HepG2 (cell line): ENCODE results near the gene TACC2. TPM values are rescaled to one million over a fixed set of nuclear protein-coding genes. Genes with fewer than 3 reads are reported as not detected.

Source experiments
- ATAC-seq: fragments of 200-7000 bp; cut with Tn5 transposase; 3 replicates; pipeline ENCODE4 v1.9.1; 2020; ENCODE audit warnings: mild to moderate bottlenecking, moderate library complexity
- BruUV-seq: library from RNA; stranded (reverse); fragments of 400-500 nt; replicated peaks from 2 replicates; lab custom pipeline; 2021; lab: Mats Ljungman, UMichigan
- CTCF ChIA-PET: fragments of 300-600 bp; formaldehyde crosslinking; extraction: SDS; loops from one replicate; lab custom pipeline; 2021; ENCODE audit warnings: low total read pairs, inconsistent platforms, low intra/inter-chr PET ratio; lab: Yijun Ruan, JAX
- POLR2A ChIA-PET: fragments of 350-600 bp; sonication (Branson Sonifier 250); formaldehyde crosslinking; loops from one replicate; lab custom pipeline; 2020; ENCODE audit warnings: antibody characterized with exemption, inconsistent platforms; lab: Yijun Ruan, JAX
- DNase-seq: peaks from one replicate; pipeline ENCODE4 v3.0.0-alpha.2; 2015; ENCODE audit warnings: low spot score
- FAIRE-seq: peaks from 3 replicates; lab custom pipeline; 2011; peaks lifted over from hg19 to GRCh38; lab: Jason Lieb, UNC
- H2AFZ ChIP-seq: one replicate; pipeline ENCODE4 v1.6.1; 2011; ENCODE audit warnings: low read length, inconsistent platforms
- H3K27ac ChIP-seq: fragments of 300-600 bp; 3 replicates; pipeline ENCODE4 v1.8.0; 2011; ENCODE audit warnings: mixed run types, mild to moderate bottlenecking, mixed read lengths, low read length, inconsistent platforms; ENCODE audit not compliant: insufficient read depth; ENCODE audit errors: extremely low read length
- H3K27me3 ChIP-seq, 2 experiments: fragments of 200-600 bp in 1 of 2; 2 replicates in 1 of 2; 3 replicates in 1 of 2; pipeline versions ENCODE4 v1.6.0 to v1.8.0; 2011; ENCODE audit warnings: low read length in 2 of 2, mild to moderate bottlenecking in 2 of 2, moderate library complexity in 2 of 2, inconsistent platforms in 1 of 2; ENCODE audit not compliant: insufficient read depth in 2 of 2, control insufficient read depth in 1 of 2
- H3K36me3 ChIP-seq, 2 experiments: fragments of 200-600 bp in 1 of 2; replicated peaks in 1 of 2; 2 replicates in 1 of 2; 3 replicates in 1 of 2; pipeline versions ENCODE4 v1.5.1 to v1.8.0; 2011; ENCODE audit warnings: low read length in 2 of 2, inconsistent platforms in 1 of 2; ENCODE audit not compliant: insufficient read depth in 2 of 2, control insufficient read depth in 1 of 2
- H3K4me1 ChIP-seq: 2 replicates; pipeline ENCODE4 v1.5.1; 2012; ENCODE audit warnings: low read length, inconsistent platforms; ENCODE audit not compliant: insufficient read depth
- H3K4me2 ChIP-seq: 2 replicates; pipeline ENCODE4 v1.6.0; 2011; ENCODE audit warnings: low read depth, low read length, inconsistent platforms
- H3K4me3 ChIP-seq, 3 experiments: fragments of 200-600 bp in 1 of 3; sonication (generic), shearing (Covaris generic) in 1 of 3; replicated peaks in 1 of 3; 2 replicates each; pipeline ENCODE4 v1.5.1; 2011 to 2016; ENCODE audit warnings: low read length in 3 of 3, inconsistent platforms in 2 of 3, low read depth in 2 of 3, mild to moderate bottlenecking in 2 of 3, control low read depth in 1 of 3, mixed read lengths in 1 of 3; ENCODE audit not compliant: insufficient read depth in 1 of 3
- H3K79me2 ChIP-seq: one replicate; pipeline ENCODE4 v1.6.1; 2011; ENCODE audit warnings: low read length, inconsistent platforms; ENCODE audit not compliant: insufficient read depth
- H3K9ac ChIP-seq: 2 replicates; pipeline ENCODE4 v1.6.0; 2011; ENCODE audit warnings: mild to moderate bottlenecking, low read depth, low read length, inconsistent platforms; ENCODE audit not compliant: insufficient read depth
- H3K9me3 ChIP-seq: 2 replicates; pipeline ENCODE4 v1.5.1; 2012; ENCODE audit warnings: mild to moderate bottlenecking, low read length
- H4K20me1 ChIP-seq: 2 replicates; pipeline ENCODE4 v1.6.0; 2011; ENCODE audit warnings: inconsistent platforms, mild to moderate bottlenecking, low read length, moderate library complexity; ENCODE audit not compliant: insufficient read depth
- NPAS2 ChIP-seq: sonication (generic); formaldehyde crosslinking; IDR thresholded peaks from 2 replicates; pipeline ENCODE4 v1.8.0; 2022; ENCODE audit warnings: mild to moderate bottlenecking, missing genetic modification reagents, borderline replicate concordance
- ZNF430 ChIP-seq: sonication (generic); formaldehyde crosslinking; IDR thresholded peaks from 2 replicates; pipeline ENCODE4 v1.9.0; 2021; ENCODE audit warnings: mild to moderate bottlenecking, missing genetic modification reagents
- ZNF577 ChIP-seq: sonication (generic); formaldehyde crosslinking; IDR thresholded peaks from 2 replicates; pipeline ENCODE4 v1.4.0; 2020; ENCODE audit warnings: mild to moderate bottlenecking, low read depth, missing genetic modification reagents, borderline replicate concordance
- ZNF768 ChIP-seq: sonication (generic); formaldehyde crosslinking; IDR thresholded peaks from 2 replicates; pipeline ENCODE4 v1.4.0; 2020; ENCODE audit warnings: missing genetic modification reagents
- ZNF83 ChIP-seq: sonication (generic); formaldehyde crosslinking; IDR thresholded peaks from 2 replicates; pipeline ENCODE4 v1.4.0; 2020; ENCODE audit warnings: missing genetic modification reagents, mild to moderate bottlenecking, borderline replicate concordance
- WGBS: methylation state at CpG from one replicate; pipeline ENCODE4 v1.1.6; 2017; ENCODE audit warnings: low lambda C conversion rate; 5-methylcytosine and 5-hydroxymethylcytosine counted together
- in situ Hi-C: cut with HindIII; loops from 2 replicates; pipeline ENCODE4 v1.10.0; 2017; ENCODE audit warnings: low pct_unique_long_range_greater_than_20kb; ENCODE audit not compliant: extremely low pct_ligation_motif_present
- intact Hi-C: fragments of 100-400 bp; cut with micrococcal nuclease; formaldehyde crosslinking; loops from one replicate; pipeline ENCODE4 v1.10.0; 2022; ENCODE audit not compliant: unreplicated experiment
- polyA plus RNA-seq, 8 experiments: library from polyadenylated mRNA; depleted of rRNA in 3 of 8; stranded (reverse) in 7 of 8; unstranded in 1 of 8; fragments of >200 nt; fragmentation: Illumina TruSeq in 4 of 8; extraction: Trizol in 4 of 8; gene quantifications; 2 replicates each; pipeline versions ENCODE4 v1.2.1 to v1.2.3, GENCODE V29; 2011 to 2016; ENCODE audit warnings: low read depth in 4 of 8, missing spikeins in 1 of 8, mixed read lengths in 1 of 8; ENCODE audit not compliant: insufficient read depth in 1 of 8
- total RNA-seq, 5 experiments: library from RNA; depleted of rRNA; stranded (reverse); fragments of >200 nt; fragmentation: Illumina TruSeq; extraction: Trizol; gene quantifications; 2 replicates each; pipeline ENCODE4 v1.2.3, GENCODE V29; 2016; ENCODE audit warnings: low read depth in 1 of 5
- TF ChIP-seq, protein P1 (sequence below): sonication (generic); formaldehyde crosslinking; IDR thresholded peaks from 2 replicates; pipeline ENCODE4 v1.8.0; 2022; ENCODE audit warnings: missing genetic modification reagents, mild to moderate bottlenecking, moderate library complexity, borderline replicate concordance

The TACC2 gene
- total and polyA plus RNA-seq, 2 of the 13 experiments (the other 11 are each of a cell fraction or from before 2014, with no cell fraction given) = 11.8 to 16.0 TPM

DNA sequence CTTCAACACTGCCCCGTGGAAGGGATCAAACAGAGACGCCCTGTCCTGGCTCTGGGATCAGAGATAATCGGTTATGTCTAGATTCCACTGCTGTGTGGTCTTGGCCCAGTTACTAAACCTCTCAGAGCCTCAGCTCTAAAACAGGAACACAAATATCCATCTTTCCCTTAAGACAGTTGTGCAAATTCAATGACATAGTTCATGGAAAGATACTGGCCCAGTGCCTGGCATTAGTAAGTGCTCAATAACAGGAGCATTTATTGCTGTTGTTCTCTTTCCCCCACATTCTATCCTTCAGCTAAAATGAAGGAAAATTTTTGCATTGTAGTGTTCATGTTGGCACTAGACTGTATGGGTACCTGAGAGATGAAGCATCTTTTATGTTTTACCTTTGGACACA is 58.6 kb downstream of the TACC2 start:
- Histone ChIP-seq H3K36me3 (peaks cover 0 to 6% of the 10 kb centered on the region in 2 experiments; a peak in 2 of 5 replicates), H3K4me1 (peaks cover 72% of the 10 kb centered on the region), H3K79me2 (peaks cover 8% of the 10 kb centered on the region), H3K27ac (no peak overlapping the region), H3K4me2 (no peak overlapping the region), H4K20me1 (no peaks in the 10 kb centered on the region), H2AFZ (no peak overlapping the region), H3K4me3 (no peak overlapping the region), H3K27me3 (no peaks in the 10 kb centered on the region), H3K9me3 (no peaks in the 10 kb centered on the region), H3K9ac (no peak overlapping the region)
- WGBS = 94% methylated on average over 3 of the region's 3 CpGs
- TF ChIP-seq ZNF577 (CRISPR knock-in tag) (no peak), ZNF430 (CRISPR knock-in tag) (no peak), ZNF83 (CRISPR knock-in tag) (no peak), NPAS2 (no peak), ZNF768 (CRISPR knock-in tag) (peak; percentile 84; the same call in 1 of the 2 replicates)
- TF ChIP-seq, protein P1, sequence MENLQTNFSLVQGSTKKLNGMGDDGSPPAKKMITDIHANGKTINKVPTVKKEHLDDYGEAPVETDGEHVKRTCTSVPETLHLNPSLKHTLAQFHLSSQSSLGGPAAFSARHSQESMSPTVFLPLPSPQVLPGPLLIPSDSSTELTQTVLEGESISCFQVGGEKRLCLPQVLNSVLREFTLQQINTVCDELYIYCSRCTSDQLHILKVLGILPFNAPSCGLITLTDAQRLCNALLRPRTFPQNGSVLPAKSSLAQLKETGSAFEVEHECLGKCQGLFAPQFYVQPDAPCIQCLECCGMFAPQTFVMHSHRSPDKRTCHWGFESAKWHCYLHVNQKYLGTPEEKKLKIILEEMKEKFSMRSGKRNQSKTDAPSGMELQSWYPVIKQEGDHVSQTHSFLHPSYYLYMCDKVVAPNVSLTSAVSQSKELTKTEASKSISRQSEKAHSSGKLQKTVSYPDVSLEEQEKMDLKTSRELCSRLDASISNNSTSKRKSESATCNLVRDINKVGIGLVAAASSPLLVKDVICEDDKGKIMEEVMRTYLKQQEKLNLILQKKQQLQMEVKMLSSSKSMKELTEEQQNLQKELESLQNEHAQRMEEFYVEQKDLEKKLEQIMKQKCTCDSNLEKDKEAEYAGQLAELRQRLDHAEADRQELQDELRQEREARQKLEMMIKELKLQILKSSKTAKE (CRISPR knock-in tag) = no peak
- FAIRE-seq (no peak), DNase-seq (no peak), ATAC-seq (no peak)
- in situ Hi-C loops (no loop called here), intact Hi-C loops (loop anchor here (10.0 kb wide), 1 partner anchor 217 kb away; no protein-coding TSS in a partner anchor)
- no TSS peak for BruUV-seq
- CTCF ChIA-PET = no interaction called here
- POLR2A ChIA-PET = interaction anchor here (0.6 kb wide), 2 partner anchors 8 to 116 kb away, joined by 3 read pairs; no protein-coding TSS in a partner anchor
